Smooth muscle cell (in vitro differentiated cells): ENCODE results near the gene DMRT2. TPM values are rescaled to one million over a fixed set of nuclear protein-coding genes. Genes with fewer than 3 reads are reported as not detected.

ENCODE experiments used
- DNase-seq: peaks from one replicate; lab custom pipeline; 2025; ENCODE audit not compliant: unreplicated experiment; lab: John Stamatoyannopoulos, UW
- H2AFZ ChIP-seq: fragments of 200-600 bp; sonication (generic); 2 replicates; pipeline ENCODE4 v1.6.0; 2016; ENCODE audit warnings: antibody characterized with exemption, low read depth, mild to moderate bottlenecking
- H3F3A ChIP-seq: fragments of 200-600 bp; sonication (generic); 2 replicates; pipeline ENCODE4 v1.6.0; 2017; ENCODE audit warnings: antibody characterized with exemption, low read depth
- H3K27ac ChIP-seq: fragments of 200-600 bp; sonication (generic); 2 replicates; pipeline ENCODE4 v1.5.1; 2016; ENCODE audit warnings: low read depth, mild to moderate bottlenecking
- H3K27me3 ChIP-seq: fragments of 200-600 bp; sonication (generic); 2 replicates; pipeline ENCODE4 v1.6.1; 2016; ENCODE audit warnings: low read depth, mild to moderate bottlenecking
- H3K36me3 ChIP-seq: fragments of 200-600 bp; sonication (generic); 2 replicates; pipeline ENCODE4 v1.5.1; 2016; ENCODE audit warnings: low read depth
- H3K4me1 ChIP-seq: fragments of 200-600 bp; sonication (generic); 2 replicates; pipeline ENCODE4 v1.5.1; 2016; ENCODE audit warnings: low read depth
- H3K4me2 ChIP-seq: fragments of 200-600 bp; sonication (generic); 2 replicates; pipeline ENCODE4 v1.6.0; 2016; ENCODE audit warnings: mild to moderate bottlenecking
- H3K4me3 ChIP-seq: fragments of 200-600 bp; sonication (generic); 2 replicates; pipeline ENCODE4 v1.5.1; 2016; ENCODE audit warnings: mild to moderate bottlenecking
- H3K79me2 ChIP-seq: fragments of 200-600 bp; sonication (generic); 2 replicates; pipeline ENCODE4 v1.6.0; 2016; ENCODE audit warnings: low read depth, mild to moderate bottlenecking
- H3K9ac ChIP-seq: fragments of 200-600 bp; sonication (generic); 2 replicates; pipeline ENCODE4 v1.6.0; 2016; ENCODE audit warnings: low read depth
- H3K9me3 ChIP-seq: fragments of 200-600 bp; sonication (generic); replicated peaks from 2 replicates; pipeline ENCODE4 v1.5.1; 2016; ENCODE audit warnings: low read depth
- H4K20me1 ChIP-seq: fragments of 200-600 bp; sonication (generic); 2 replicates; pipeline ENCODE4 v1.6.0; 2016; ENCODE audit warnings: low read depth
- CTCF ChIP-seq: fragments of 200-600 bp; sonication (generic); IDR thresholded peaks from 2 replicates; pipeline ENCODE4 v1.5.1; 2017; ENCODE audit warnings: borderline replicate concordance, mild to moderate bottlenecking, antibody characterized with exemption; ENCODE audit not compliant: insufficient read depth, poor library complexity, severe bottlenecking
- WGBS: methylation state at CpG from one replicate; pipeline ENCODE4 v1.1.7; 2016; ENCODE audit warnings: low lambda C conversion rate; 5-methylcytosine and 5-hydroxymethylcytosine counted together
- polyA plus RNA-seq: library from polyadenylated mRNA; unstranded; fragments of >200 nt; fragmentation: Nextera tagmentation; extraction: Ambion mirVana; gene quantifications from 2 replicates; pipeline ENCODE4 v1.2.1, GENCODE V29; 2016
- total RNA-seq: library from RNA; depleted of rRNA; stranded (reverse); fragments of >200 nt; gene quantifications from 2 replicates; pipeline ENCODE4 v1.2.3, GENCODE V29; 2014

Gene DMRT2
- total and polyA plus RNA-seq, 2 experiments from 2014 or later = not detected

- Histone ChIP-seq H3K9ac (no peak overlapping the region), H3K4me1 (no peaks in the 10 kb centered on the region), H2AFZ (no peak overlapping the region), H3F3A (no peaks in the 10 kb centered on the region), H3K4me3 (no peak overlapping the region), H3K9me3 (no peaks in the 10 kb centered on the region), H3K4me2 (no peak overlapping the region), H3K79me2 (no peaks in the 10 kb centered on the region), H3K27ac (no peak overlapping the region), H3K27me3 (no peaks in the 10 kb centered on the region), H4K20me1 (no peaks in the 10 kb centered on the region), H3K36me3 (no peaks in the 10 kb centered on the region)
- WGBS = 84% methylated on average over 5 of the region's 5 CpGs
- no peak for TF ChIP-seq CTCF
- DNase-seq = no peak
Measured at GRCh38 chr9:1013021-1013420, 37.1 kb upstream of the DMRT2 start.

DNA sequence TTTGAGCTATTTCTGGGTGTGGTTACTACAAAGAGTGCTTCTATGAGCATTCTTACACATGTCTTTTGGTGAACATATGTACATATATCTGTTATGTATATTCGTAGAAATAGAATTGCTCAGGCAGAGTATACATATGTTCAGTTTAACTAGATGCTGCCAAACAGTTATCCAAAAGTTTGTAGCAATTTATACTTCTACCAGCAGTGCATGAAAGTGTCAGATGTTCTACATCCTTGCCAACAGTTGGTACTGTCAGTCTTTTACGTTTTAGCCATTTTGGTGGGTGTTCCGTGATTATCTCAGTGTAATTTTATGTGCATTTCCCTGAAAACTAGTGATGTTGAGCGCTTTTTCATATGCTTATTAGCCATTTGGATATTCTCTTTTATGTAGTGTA lies 35.9 kb upstream of the DMRT2 start:
- Histone ChIP-seq H3K36me3 (no peaks in the 10 kb centered on the region), H3K4me1 (no peaks in the 10 kb centered on the region), H3K9ac (no peak overlapping the region), H2AFZ (no peak overlapping the region), H4K20me1 (no peaks in the 10 kb centered on the region), H3F3A (no peaks in the 10 kb centered on the region), H3K4me3 (no peak overlapping the region), H3K27me3 (no peaks in the 10 kb centered on the region), H3K79me2 (no peaks in the 10 kb centered on the region), H3K4me2 (no peak overlapping the region), H3K27ac (no peak overlapping the region), H3K9me3 (no peaks in the 10 kb centered on the region)
- 61% methylated on average over 4 of the region's 4 CpGs for WGBS
- DNase-seq = no peak
- TF ChIP-seq CTCF = no peak

GRCh38 chr9:1014640-1015039 lies 35.5 kb upstream of the DMRT2 start:
- Histone ChIP-seq H3K4me1 (no peaks in the 10 kb centered on the region), H3K4me2 (no peak overlapping the region), H3K36me3 (no peaks in the 10 kb centered on the region), H4K20me1 (no peaks in the 10 kb centered on the region), H3K27me3 (no peaks in the 10 kb centered on the region), H2AFZ (no peak overlapping the region), H3K79me2 (no peaks in the 10 kb centered on the region), H3K4me3 (no peak overlapping the region), H3K9me3 (no peaks in the 10 kb centered on the region), H3K9ac (no peak overlapping the region), H3K27ac (no peak overlapping the region), H3F3A (no peaks in the 10 kb centered on the region)
- 78% methylated on average over 2 of the region's 2 CpGs for WGBS
- no peak for DNase-seq
- TF ChIP-seq CTCF = no peak

DNA sequence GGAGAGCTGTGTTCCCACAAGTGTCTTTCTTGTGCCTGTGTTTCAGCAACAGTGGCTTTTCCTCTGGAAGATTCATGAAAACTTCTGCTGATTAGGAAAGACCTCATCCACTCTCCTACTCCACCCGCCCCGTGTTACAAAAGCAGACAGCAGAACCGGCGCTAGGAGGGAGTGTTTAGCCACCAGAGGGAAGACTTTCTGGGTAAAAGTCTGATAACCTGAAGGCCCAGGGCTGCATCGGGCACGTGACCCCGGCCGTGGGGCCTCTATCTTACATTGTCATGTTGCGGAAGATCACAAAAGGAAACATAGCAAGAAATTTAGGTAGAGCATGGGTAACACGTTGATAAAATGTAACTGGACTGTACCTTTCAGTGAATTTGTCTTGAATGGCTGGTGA lies 32.0 kb upstream of the DMRT2 start:
- no peak overlapping the region for H3K27ac ChIP-seq
- H3K4me1 ChIP-seq = no peaks in the 10 kb centered on the region
- H3K9ac ChIP-seq = no peak overlapping the region
- H3K27me3 ChIP-seq = no peaks in the 10 kb centered on the region
- DNase-seq = no peak
- no peaks in the 10 kb centered on the region for H3K36me3 ChIP-seq
- no peak for TF ChIP-seq CTCF
- H3K4me3 ChIP-seq = no peak overlapping the region
- no peaks in the 10 kb centered on the region for H3F3A ChIP-seq
- H3K79me2 ChIP-seq = no peaks in the 10 kb centered on the region
- H3K4me2 ChIP-seq = no peak overlapping the region
- H2AFZ ChIP-seq = no peak overlapping the region
- no peaks in the 10 kb centered on the region for H3K9me3 ChIP-seq
- whole genome bisulfite sequencing = 72% methylated on average over 10 of the region's 10 CpGs
- H4K20me1 ChIP-seq = no peaks in the 10 kb centered on the region
